Thoracic aorta (tissue), 2 donors: Measurements from ENCODE around the gene CDK18. TPM values are rescaled to one million over a fixed set of nuclear protein-coding genes. Genes with fewer than 3 reads are reported as not detected.

Experiments
- ATAC-seq: fragments of 150-250 bp; one replicate; pipeline ENCODE4 v1.8.0; 2017; ENCODE audit warnings: low read depth; ENCODE audit not compliant: insufficient number of reproducible peaks, low FRiP score
- DNase-seq: peaks from one replicate; pipeline ENCODE4 v3.0.0-alpha.2; 2020; ENCODE audit warnings: low spot score
- H3K27ac ChIP-seq, 2 donors: fragments of 200-600 bp; sonication (generic); 1 replicate in 1 of 2; 2 replicates in 1 of 2; pipeline ENCODE4 v1.5.1; 2016; ENCODE audit warnings: mild to moderate bottlenecking in 2 of 2, moderate library complexity in 2 of 2
- H3K27me3 ChIP-seq: fragments of 200-600 bp; sonication (generic); replicated peaks from 2 replicates; pipeline ENCODE4 v1.6.0; 2016; ENCODE audit warnings: mild to moderate bottlenecking; ENCODE audit not compliant: insufficient read depth
- H3K36me3 ChIP-seq: fragments of 200-600 bp; sonication (generic); one replicate; pipeline ENCODE4 v1.5.1; 2016
- H3K4me1 ChIP-seq, 2 donors: fragments of 200-600 bp; sonication (generic); 1 replicate in 1 of 2; 2 replicates in 1 of 2; pipeline versions ENCODE4 v1.5.1 to v1.6.0; 2016; ENCODE audit warnings: low read depth in 2 of 2, mild to moderate bottlenecking in 1 of 2; ENCODE audit not compliant: control insufficient read depth in 1 of 2
- H3K4me3 ChIP-seq: fragments of 200-600 bp; sonication (generic); 2 replicates; pipeline ENCODE4 v1.5.1; 2016; ENCODE audit warnings: mild to moderate bottlenecking
- H3K9me3 ChIP-seq: fragments of 200-600 bp; sonication (generic); 2 replicates; pipeline ENCODE4 v1.5.1; 2016
- total RNA-seq, 2 donors: library from RNA; depleted of rRNA; stranded (reverse); fragments of >200 nt; gene quantifications; one replicate each; pipeline versions ENCODE4 v1.1.0 to v1.2.3, GENCODE V29; 2016
- TF ChIP-seq, protein P1 (sequence below): fragments of 200-600 bp; sonication (generic); IDR thresholded peaks from one replicate; pipeline ENCODE4 v1.5.1; 2019; ENCODE audit warnings: antibody characterized with exemption

Gene CDK18
- total RNA-seq, 2 donors from 2014 or later: 18.6 to 35.2 TPM

- peaks cover 14% of the 10 kb centered on the region for H3K27me3 ChIP-seq
- H3K4me3 ChIP-seq: peak overlapping the region; percentile 57
- peaks cover 0 to 3% of the 10 kb centered on the region in 2 donors for H3K4me1 ChIP-seq
- no peak overlapping the region for H3K27ac ChIP-seq
- H3K9me3 ChIP-seq: no peaks in the 10 kb centered on the region
- TF ChIP-seq, protein P1, sequence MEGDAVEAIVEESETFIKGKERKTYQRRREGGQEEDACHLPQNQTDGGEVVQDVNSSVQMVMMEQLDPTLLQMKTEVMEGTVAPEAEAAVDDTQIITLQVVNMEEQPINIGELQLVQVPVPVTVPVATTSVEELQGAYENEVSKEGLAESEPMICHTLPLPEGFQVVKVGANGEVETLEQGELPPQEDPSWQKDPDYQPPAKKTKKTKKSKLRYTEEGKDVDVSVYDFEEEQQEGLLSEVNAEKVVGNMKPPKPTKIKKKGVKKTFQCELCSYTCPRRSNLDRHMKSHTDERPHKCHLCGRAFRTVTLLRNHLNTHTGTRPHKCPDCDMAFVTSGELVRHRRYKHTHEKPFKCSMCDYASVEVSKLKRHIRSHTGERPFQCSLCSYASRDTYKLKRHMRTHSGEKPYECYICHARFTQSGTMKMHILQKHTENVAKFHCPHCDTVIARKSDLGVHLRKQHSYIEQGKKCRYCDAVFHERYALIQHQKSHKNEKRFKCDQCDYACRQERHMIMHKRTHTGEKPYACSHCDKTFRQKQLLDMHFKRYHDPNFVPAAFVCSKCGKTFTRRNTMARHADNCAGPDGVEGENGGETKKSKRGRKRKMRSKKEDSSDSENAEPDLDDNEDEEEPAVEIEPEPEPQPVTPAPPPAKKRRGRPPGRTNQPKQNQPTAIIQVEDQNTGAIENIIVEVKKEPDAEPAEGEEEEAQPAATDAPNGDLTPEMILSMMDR: no peak
- DNase-seq (no peak), ATAC-seq (no peak)
- H3K36me3 ChIP-seq: no peaks in the 10 kb centered on the region
Observed at GRCh38 chr1:205569411-205570172, 65.1 kb downstream of the CDK18 start.

- ATAC-seq (no peak), DNase-seq (no peak)
- Histone ChIP-seq H3K9me3 (no peaks in the 10 kb centered on the region), H3K36me3 (no peaks in the 10 kb centered on the region), H3K4me3 (no peak overlapping the region), H3K27me3 (peaks cover 14% of the 10 kb centered on the region), H3K4me1 (peaks cover 0 to 3% of the 10 kb centered on the region in 2 donors), H3K27ac (no peak overlapping the region)
- TF ChIP-seq, protein P1: no peak
Observed at GRCh38 chr1:205570173-205570501, 65.7 kb downstream of the CDK18 start.

GRCh38 chr1:205570796-205571537, 66.5 kb downstream of the CDK18 start:
- Histone ChIP-seq H3K4me3 (no peak overlapping the region), H3K36me3 (no peaks in the 10 kb centered on the region), H3K4me1 (peaks cover 0 to 3% of the 10 kb centered on the region in 2 donors), H3K27me3 (peaks cover 14% of the 10 kb centered on the region), H3K9me3 (no peaks in the 10 kb centered on the region), H3K27ac (no peak overlapping the region)
- no peak for DNase-seq
- no peak for ATAC-seq
- TF ChIP-seq, protein P1: no peak

GRCh38 chr1:205571747-205572146, 67.3 kb downstream of the CDK18 start:
- Histone ChIP-seq H3K4me1 (peaks cover 0 to 3% of the 10 kb centered on the region in 2 donors), H3K9me3 (no peaks in the 10 kb centered on the region), H3K27ac (no peak overlapping the region), H3K4me3 (no peak overlapping the region), H3K27me3 (peaks cover 14% of the 10 kb centered on the region), H3K36me3 (no peaks in the 10 kb centered on the region)
- no peak for ATAC-seq
- TF ChIP-seq, protein P1: no peak
- DNase-seq: no peak

- H3K4me1 ChIP-seq: peaks cover 0 to 3% of the 10 kb centered on the region in 2 donors
- ATAC-seq (no peak), DNase-seq (no peak)
- H3K36me3 ChIP-seq: no peaks in the 10 kb centered on the region
- H3K27me3 ChIP-seq: peaks cover 14% of the 10 kb centered on the region
- no peak overlapping the region for H3K27ac ChIP-seq
- no peak overlapping the region for H3K4me3 ChIP-seq
- H3K9me3 ChIP-seq: no peaks in the 10 kb centered on the region
- TF ChIP-seq, protein P1: no peak
Observed at GRCh38 chr1:205572421-205572820, 68.0 kb downstream of the CDK18 start.
